ENCODE data around the gene RAB6D. TPM values are rescaled to one million over a fixed set of nuclear protein-coding genes. Genes with fewer than 3 reads are reported as not detected.
"Not testable (repeated sequence)": the region's sequence is repeated elsewhere in the genome, so short reads cannot be mapped to it uniquely, and the experiment has no call there.

RAB6D gene
- total and polyA plus RNA-seq, 2 donors (not counting 3 experiments of a cell fraction or from before 2014, with no cell fraction given) = 0.01 TPM; not detected in 1

DNA sequence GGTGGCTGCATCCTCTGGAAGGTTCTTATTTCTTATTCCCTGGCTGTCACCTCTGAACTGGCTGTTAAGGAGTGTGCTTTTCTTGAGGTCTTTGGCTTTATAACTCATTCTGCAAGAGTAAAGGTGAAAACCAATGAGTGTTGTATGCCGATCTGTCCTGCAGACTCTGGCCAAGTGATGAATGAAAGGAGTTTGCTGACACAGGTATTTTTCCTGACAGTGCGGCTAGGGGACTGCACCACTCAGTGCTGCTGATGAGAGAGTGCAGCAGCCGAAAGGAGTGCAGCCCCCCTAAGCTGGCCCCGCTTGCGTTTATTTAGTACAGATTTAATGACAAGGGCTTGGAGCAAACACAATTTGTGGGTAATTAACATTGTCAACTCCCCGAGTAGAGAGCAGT lies 41.8 kb downstream of the RAB6D start:
- Histone ChIP-seq H2AFZ (ENCODE audit: low read depth, low read length) (no peak overlapping the region), H3K79me2 (ENCODE audit: control insufficient read depth, insufficient read depth, low read length) (no peaks in the 10 kb centered on the region), H3K9me3 (replicated peaks; ENCODE audit: control insufficient read depth, insufficient read depth, low read length) (no peaks in the 10 kb centered on the region), H4K20me1 (replicated peaks; ENCODE audit: control insufficient read depth, extremely low read depth, insufficient read depth, low read length) (no peaks in the 10 kb centered on the region), H3K27ac (ENCODE audit: insufficient read depth, low read depth, low read length) (no peak overlapping the region), H3K4me2 (ENCODE audit: insufficient read depth, low read length) (no peak overlapping the region), H3K9ac (replicated peaks; ENCODE audit: extremely low read depth, insufficient read depth, low read length) (no peak overlapping the region), H3K27me3 (ENCODE audit: control insufficient read depth in 2 of 2, insufficient read depth in 2 of 2, low read length in 2 of 2) (no peaks in the 10 kb centered on the region), H3K36me3 (ENCODE audit: control insufficient read depth in 2 of 2, extremely low read depth in 1 of 2, insufficient read depth in 2 of 2, low read length in 2 of 2) (no peaks in the 10 kb centered on the region), H3K4me1 (ENCODE audit: control insufficient read depth, extremely low read depth, insufficient read depth, low read length) (no peaks in the 10 kb centered on the region), H3K4me3 (replicated peaks in 1 of 3; ENCODE audit: insufficient read depth in 1 of 3, low read depth in 1 of 3, low read length in 3 of 3) (no peak overlapping the region), H3K9me1 (replicated peaks; ENCODE audit: control insufficient read depth, extremely low read depth, insufficient read depth, low read length) (no peaks in the 10 kb centered on the region)
- DNase-seq (ENCODE audit: low read depth, low spot score) (no peak), FAIRE-seq (no peak)
- CTCF ChIA-PET = no interaction called here
- BruUV-seq (replicated peaks) = no TSS peak
- intact Hi-C loops (cut with micrococcal nuclease) (no loop called here), dilution Hi-C loops (cut with MboI; ENCODE audit: extremely low pct_ligation_motif_present, low sequenced_read_pairs) (no loop called here)
- POLR2A ChIA-PET = no interaction called here
- no peak for TF ChIP-seq EZH2 (IDR thresholded peaks at IDR 0.05; ENCODE audit: borderline replicate concordance, low read depth, low read length, severe bottlenecking)
- no peak for TF ChIP-seq MYC (IDR thresholded peaks at IDR 0.05; ENCODE audit: low read depth, low read length)
- TF ChIP-seq FOS (IDR thresholded peaks at IDR 0.05; ENCODE audit: borderline replicate concordance, insufficient read depth, low read length) = no peak

DNA sequence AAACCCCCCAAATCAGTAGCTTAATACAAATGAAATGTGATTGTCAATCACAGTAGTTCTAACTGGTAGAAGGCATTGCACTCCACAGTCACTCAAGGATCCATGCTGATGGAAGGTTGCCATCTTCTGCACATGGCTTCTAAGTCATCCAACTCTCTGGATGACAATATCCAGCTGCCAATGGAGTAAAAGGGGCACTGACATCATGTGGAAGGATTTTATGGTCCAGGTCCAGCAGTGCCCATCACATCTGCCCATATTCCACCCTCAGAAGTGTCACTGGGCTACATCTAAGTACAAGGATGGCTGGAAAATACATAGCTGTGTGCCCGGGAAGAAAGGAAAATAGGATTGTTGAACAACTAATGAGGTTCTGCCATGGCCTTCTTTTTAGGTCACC lies 42.6 kb downstream of the RAB6D start:
- H3K4me2 ChIP-seq (ENCODE audit: insufficient read depth, low read length); BruUV-seq (replicated peaks); H4K20me1 ChIP-seq (replicated peaks; ENCODE audit: control insufficient read depth, extremely low read depth, insufficient read depth, low read length); DNase-seq (ENCODE audit: low read depth, low spot score); dilution Hi-C loops (cut with MboI; ENCODE audit: extremely low pct_ligation_motif_present, low sequenced_read_pairs); POLR2A ChIA-PET; H3K9ac ChIP-seq (replicated peaks; ENCODE audit: extremely low read depth, insufficient read depth, low read length); H3K4me3 ChIP-seq (replicated peaks in 1 of 3; ENCODE audit: insufficient read depth in 1 of 3, low read depth in 1 of 3, low read length in 3 of 3); H3K27me3 ChIP-seq (ENCODE audit: control insufficient read depth in 2 of 2, insufficient read depth in 2 of 2, low read length in 2 of 2); H2AFZ ChIP-seq (ENCODE audit: low read depth, low read length); H3K4me1 ChIP-seq (ENCODE audit: control insufficient read depth, extremely low read depth, insufficient read depth, low read length); H3K9me1 ChIP-seq (replicated peaks; ENCODE audit: control insufficient read depth, extremely low read depth, insufficient read depth, low read length); H3K27ac ChIP-seq (ENCODE audit: insufficient read depth, low read depth, low read length); intact Hi-C loops (cut with micrococcal nuclease); CTCF ChIA-PET; FAIRE-seq; H3K36me3 ChIP-seq (ENCODE audit: control insufficient read depth in 2 of 2, extremely low read depth in 1 of 2, insufficient read depth in 2 of 2, low read length in 2 of 2); H3K9me3 ChIP-seq (replicated peaks; ENCODE audit: control insufficient read depth, insufficient read depth, low read length); H3K79me2 ChIP-seq (ENCODE audit: control insufficient read depth, insufficient read depth, low read length): not testable (repeated sequence)
